Stimulated activated CD8-positive, alpha-beta memory T cell treated with anti-CD3 and anti-CD28 coated beads, Interleukin-15, amount 100 ng/mL, for 48 hours (primary cell): Measurements from ENCODE around the gene PSMA5.

Source experiments
- DNase-seq, 2 donors: peaks; one replicate each; pipeline ENCODE4 v3.0.0-alpha.2; 2020; ENCODE audit warnings: low read depth in 2 of 2

The PSMA5 gene

DNA sequence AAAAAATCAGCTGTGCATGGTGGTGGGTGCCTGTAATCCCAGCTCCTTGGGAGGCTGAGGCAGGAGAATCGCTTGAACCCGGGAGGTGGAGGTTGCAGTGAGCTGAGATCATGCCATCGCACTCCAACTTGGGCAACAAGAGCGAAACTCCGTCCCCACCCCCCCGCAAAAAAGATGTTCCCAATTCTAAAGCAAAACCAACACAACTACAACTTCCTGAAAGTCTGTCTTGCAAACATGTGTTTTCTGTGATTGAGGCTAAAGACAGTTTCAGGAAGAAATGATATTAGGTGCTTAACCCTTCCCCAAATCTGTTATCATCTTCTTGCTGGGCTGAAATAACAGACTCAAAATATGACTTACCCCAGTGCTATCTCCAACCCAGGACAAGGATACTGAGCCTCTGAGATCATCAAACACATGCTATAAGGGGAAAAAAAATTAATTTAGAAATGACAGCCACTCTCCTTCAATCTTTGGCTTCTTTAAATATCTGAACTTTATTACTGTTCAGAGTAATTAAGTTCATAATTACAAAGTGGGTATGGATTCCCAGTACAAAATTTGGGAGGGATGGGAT is 57.0 kb downstream of the PSMA5 start:
- DNase-seq: no peak

DNA sequence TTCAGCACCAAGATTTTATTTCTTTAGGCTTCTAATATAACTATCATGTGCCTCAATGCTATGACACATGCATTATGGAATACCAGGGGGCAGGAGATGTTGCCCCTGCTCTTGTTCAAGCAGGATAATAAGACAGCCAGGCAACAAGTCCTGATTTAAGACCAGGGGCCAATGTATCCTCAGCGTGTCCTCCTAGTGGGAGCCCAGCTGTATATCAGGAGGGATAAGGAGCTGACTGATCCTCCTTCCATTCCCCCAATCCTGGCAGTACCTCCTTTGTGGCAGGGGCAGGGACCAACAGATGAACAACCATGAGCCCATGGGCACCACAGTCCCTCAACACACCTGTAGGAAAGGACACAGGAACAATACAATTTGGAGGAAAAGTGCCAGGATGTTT is 57.8 kb downstream of the PSMA5 start:
- no peak for DNase-seq

DNA sequence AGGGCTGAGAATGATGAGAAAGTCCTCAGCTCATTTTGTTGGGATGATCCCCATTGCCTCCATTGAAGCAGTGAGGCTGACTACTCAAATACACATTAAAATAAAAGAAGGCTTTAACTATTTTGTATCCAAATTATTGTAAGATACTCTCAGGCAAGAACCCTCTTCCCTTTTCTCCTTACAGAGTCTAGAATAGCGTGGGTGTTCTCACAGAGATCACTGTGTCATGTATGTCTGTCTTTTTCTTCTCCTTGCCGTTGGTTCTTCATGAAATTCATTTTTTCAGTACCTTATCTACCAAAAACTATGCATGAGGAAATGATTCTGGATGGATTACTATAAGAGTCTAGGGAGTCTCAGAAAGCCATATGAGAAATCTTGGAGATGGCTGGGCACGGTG is 58.6 kb downstream of the PSMA5 start:
- no peak for DNase-seq

DNA sequence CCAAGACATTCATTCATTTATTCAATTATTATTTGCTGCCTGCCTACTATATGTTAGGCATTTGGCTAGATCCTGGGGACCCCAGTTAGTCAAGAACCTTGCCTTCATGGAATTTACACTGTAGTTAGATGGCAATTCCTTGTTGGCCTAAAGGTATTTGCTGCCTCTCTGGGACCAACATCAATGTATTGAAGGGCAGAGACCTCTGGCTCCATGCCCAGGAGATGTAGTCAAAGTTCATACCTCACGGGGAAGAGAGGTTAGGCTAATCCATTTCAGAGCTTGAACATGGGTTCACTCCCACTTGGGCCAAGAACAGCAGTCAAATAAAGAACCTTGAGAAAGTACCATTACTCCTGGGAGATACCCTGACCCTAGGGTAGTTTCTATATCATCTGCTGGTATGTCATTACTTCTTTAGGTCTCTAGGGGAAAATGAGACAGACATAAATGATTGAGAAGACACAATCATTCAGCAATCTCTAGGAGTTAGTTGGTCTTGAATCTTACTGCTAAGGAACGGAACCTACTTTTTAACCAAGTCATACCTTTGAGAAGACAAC is 60.5 kb downstream of the PSMA5 start:
- DNase-seq: no peak

DNA sequence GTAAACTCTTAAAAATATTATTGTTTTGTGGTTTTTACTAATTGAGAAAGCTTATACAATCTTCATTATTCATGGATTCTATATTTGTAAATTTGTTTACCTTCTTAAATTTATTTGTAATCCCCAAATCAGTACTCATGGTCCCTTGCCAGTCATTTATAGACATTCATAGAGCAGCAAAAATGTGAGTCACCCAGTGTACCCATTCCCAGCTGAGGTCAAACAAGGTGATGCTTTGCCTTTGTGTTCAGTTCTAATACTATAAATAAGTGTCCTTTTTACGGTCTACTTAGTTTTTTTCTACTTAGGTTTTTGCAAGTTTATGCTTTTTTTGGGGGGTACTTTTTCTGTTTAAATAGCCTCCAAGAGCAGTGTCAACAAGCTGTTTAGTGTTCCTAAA is 64.6 kb downstream of the PSMA5 start:
- no peak for DNase-seq

DNA sequence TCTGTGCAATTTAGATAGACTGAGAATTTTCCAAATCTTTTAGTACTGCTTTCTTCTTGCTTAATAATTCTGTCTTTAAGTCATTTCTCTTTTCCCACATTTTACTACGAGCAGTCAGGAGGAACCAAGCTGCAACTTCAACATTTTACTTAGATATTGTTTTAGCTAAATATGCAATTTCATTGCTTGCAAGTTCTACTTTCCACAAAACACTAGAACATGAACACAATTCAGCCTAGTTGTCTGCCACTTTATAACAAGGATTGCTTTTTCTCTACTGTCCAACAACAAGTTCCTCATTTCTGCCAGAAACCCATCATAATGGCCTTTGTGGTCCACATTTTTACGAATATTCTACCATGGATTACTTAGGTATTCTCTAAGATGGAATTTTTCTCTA is 65.2 kb downstream of the PSMA5 start:
- no peak for DNase-seq

DNA sequence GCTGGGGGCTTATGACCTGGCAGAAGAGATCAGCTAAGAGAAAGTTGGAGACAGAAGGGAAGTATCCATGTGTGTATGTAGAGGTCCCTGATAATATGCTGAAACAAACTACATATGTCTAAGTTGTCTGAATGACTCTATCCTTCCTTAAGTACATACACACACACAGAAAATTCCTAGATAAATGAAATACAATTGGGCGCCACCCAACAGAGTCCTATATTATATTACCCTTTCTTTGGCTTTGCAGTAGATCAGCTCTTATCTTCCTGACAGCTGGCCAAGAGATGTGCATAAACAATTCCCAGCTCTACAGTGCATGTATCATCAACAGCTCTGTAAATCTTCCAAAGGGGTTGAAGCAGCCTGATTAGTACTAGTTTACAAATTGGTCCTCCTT is 68.6 kb downstream of the PSMA5 start:
- DNase-seq: no peak

DNA sequence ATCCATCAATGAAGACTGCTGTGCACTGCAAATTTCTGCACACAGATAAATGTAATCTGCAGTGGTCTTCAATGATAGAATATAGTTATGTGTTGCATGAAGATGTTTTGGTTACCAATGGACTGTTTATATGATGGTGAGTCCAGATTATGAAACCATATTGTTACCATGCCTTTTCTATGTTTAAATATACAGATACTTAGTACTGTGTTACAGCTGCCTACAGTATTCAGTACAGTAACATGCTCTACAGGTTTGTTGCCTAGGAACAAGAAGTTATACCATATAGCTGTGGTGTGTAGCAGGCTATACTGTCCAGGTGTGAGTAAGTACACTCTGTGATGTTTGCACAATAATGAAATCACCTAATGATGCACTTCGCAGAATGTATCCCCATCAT is 69.3 kb downstream of the PSMA5 start:
- DNase-seq: no peak

DNA sequence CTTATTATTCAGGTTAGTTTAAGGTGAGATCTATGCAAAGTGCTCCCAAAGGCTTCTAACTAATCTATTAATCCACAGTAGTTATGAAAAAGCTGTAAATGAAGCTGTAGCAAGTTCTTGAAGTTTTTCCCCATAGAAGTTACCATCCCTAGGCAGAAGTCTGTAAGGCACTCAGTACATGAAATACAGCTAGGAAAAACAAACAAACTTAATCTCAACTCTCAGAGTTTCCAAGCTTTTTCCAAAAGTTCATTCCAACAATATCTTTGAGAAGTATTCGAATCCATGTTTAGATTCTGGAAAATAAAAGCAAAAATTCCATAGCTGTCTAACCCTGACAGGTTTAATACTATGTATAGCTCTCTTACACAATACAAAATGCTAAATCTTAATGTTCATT is 69.7 kb downstream of the PSMA5 start:
- no peak for DNase-seq

DNA sequence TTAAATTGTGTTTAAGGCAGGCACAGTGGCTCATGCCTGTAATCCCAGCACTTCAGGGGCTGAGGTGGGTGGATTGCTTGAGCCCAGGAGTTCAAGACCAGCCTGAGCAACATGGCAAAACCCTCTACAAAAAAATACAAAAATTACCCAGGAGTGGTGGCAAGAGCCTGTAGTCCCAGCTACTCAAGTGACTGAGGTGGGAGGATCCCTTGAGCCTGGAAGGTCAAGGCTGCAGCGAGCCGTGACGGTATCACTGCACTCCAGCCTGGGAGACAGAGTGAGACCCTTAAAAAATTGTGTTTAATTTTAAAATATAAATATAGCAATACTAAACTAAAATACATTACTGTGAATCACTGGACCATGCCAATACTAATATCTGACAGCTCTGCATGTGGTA is 71.3 kb downstream of the PSMA5 start:
- no peak for DNase-seq

DNA sequence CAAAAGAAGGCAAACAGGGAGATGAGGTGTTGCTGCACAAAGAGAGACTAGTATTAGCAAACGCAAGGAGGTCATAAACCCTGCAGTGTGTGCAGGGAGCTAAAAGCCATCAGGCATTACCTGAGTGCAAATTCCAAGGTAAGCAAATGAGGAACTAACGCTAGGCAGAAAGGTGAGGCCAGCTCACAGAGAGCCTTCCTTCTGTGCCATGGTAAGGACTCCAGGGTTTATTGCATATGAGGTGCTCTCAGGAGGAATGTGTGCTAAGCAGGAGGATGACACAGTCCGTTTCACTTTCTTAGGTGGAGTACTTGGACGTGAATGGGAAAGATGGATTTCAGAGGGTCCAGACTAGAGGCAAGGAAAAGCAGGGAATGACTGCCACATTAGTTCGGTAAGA is 74.8 kb downstream of the PSMA5 start:
- no peak for DNase-seq

DNA sequence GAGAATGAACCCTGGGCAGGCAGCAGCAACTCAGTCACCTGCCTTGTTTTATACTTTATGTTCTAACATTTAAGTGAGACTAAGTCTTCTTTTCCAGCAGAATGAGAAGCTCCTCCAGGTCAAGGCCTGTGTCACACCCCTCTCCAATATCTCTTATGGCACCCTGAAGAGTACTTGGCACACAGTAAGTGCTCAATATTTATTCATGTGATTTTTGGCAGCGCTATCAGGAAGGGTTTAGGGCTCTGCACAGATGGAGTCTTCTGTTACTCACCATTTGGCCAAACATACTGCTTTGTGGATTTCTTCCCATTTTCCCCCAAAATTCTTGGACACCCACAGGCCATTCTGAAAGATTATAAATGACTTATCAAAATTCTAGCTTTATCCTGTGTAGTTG is 75.6 kb downstream of the PSMA5 start:
- no peak for DNase-seq

DNA sequence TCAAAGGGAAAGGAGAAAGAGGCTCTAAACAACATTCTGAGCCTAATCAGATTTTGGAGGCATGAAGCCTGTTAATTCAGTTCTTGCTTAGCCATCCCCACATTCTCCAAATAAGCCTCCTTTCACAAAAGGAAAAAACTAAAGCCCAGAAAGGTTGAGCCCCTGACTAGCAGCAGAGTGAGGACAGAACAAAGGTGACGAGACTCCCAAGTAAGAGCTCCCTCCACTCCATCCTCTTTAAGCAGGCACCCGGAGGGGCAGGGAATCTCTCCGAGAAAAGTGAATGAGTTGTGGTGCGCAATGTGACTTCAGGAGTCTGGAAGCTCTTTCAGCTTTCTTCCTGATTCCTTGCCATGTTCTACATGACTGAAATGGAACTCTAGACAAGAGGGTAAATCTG is 76.1 kb downstream of the PSMA5 start:
- no peak for DNase-seq
